ENCODE results near the gene PLA2G1B.

The PLA2G1B gene

GRCh38 chr12:120359128-120359527 is 31.5 kb upstream of the PLA2G1B start:
- H3K27ac ChIP-seq (ENCODE audit: low read depth in 2 of 2, low read length in 2 of 2), result no peak overlapping the region

GRCh38 chr12:120358412-120359100 is 31.0 kb upstream of the PLA2G1B start:
- no peak overlapping the region for H3K27ac ChIP-seq (ENCODE audit: low read depth in 2 of 2, low read length in 2 of 2)
- no peak overlapping the region for H3K4me3 ChIP-seq (ENCODE audit: low read length in 2 of 2)
- H3K27me3 ChIP-seq (ENCODE audit: control insufficient read depth in 2 of 2, insufficient read depth in 2 of 2, low read length in 2 of 2), result peaks cover 0 to 2% of the 10 kb centered on the region in 2 donors
- H3K9me3 ChIP-seq (ENCODE audit: control insufficient read depth in 2 of 2, low read length in 2 of 2), result no peaks in the 10 kb centered on the region
- peaks cover 0 to 4% of the 10 kb centered on the region in 2 donors for H3K4me1 ChIP-seq (ENCODE audit: control insufficient read depth in 2 of 2, insufficient read depth in 2 of 2, low read length in 2 of 2)
- H3K9ac ChIP-seq (ENCODE audit: low read depth in 1 of 2, low read length in 2 of 2), result no peak overlapping the region
- H3K36me3 ChIP-seq (ENCODE audit: control insufficient read depth in 2 of 2, insufficient read depth in 2 of 2, low read length in 2 of 2), result no peaks in the 10 kb centered on the region

More at GRCh38 chr12:120359128-120359527, 31.5 kb upstream of the PLA2G1B start:
- Histone ChIP-seq H3K9ac (ENCODE audit: low read depth in 1 of 2, low read length in 2 of 2) (no peak overlapping the region), H3K4me3 (ENCODE audit: low read length in 2 of 2) (no peak overlapping the region), H3K36me3 (ENCODE audit: control insufficient read depth in 2 of 2, insufficient read depth in 2 of 2, low read length in 2 of 2) (no peaks in the 10 kb centered on the region), H3K4me1 (ENCODE audit: control insufficient read depth in 2 of 2, insufficient read depth in 2 of 2, low read length in 2 of 2) (peaks cover 3 to 7% of the 10 kb centered on the region in 2 donors), H3K9me3 (ENCODE audit: control insufficient read depth in 2 of 2, low read length in 2 of 2) (no peaks in the 10 kb centered on the region), H3K27me3 (ENCODE audit: control insufficient read depth in 2 of 2, insufficient read depth in 2 of 2, low read length in 2 of 2) (peaks cover 0 to 2% of the 10 kb centered on the region in 2 donors)

- H3K4me1 ChIP-seq (ENCODE audit: control insufficient read depth in 2 of 2, insufficient read depth in 2 of 2, low read length in 2 of 2), result no peaks in the 10 kb centered on the region
- H3K9me3 ChIP-seq (ENCODE audit: control insufficient read depth in 2 of 2, low read length in 2 of 2), result no peaks in the 10 kb centered on the region
- H3K27ac ChIP-seq (ENCODE audit: low read depth in 2 of 2, low read length in 2 of 2), result no peak overlapping the region
- H3K9ac ChIP-seq (ENCODE audit: low read depth in 1 of 2, low read length in 2 of 2), result no peak overlapping the region
- no peaks in the 10 kb centered on the region for H3K36me3 ChIP-seq (ENCODE audit: control insufficient read depth in 2 of 2, insufficient read depth in 2 of 2, low read length in 2 of 2)
- no peak overlapping the region for H3K4me3 ChIP-seq (ENCODE audit: low read length in 2 of 2)
- no peaks in the 10 kb centered on the region for H3K27me3 ChIP-seq (ENCODE audit: control insufficient read depth in 2 of 2, insufficient read depth in 2 of 2, low read length in 2 of 2)
Measured at GRCh38 chr12:120357104-120357503, 29.5 kb upstream of the PLA2G1B start.

- no peak overlapping the region for H3K9ac ChIP-seq (ENCODE audit: low read depth in 1 of 2, low read length in 2 of 2)
- no peaks in the 10 kb centered on the region for H3K9me3 ChIP-seq (ENCODE audit: control insufficient read depth in 2 of 2, low read length in 2 of 2)
- no peaks in the 10 kb centered on the region for H3K36me3 ChIP-seq (ENCODE audit: control insufficient read depth in 2 of 2, insufficient read depth in 2 of 2, low read length in 2 of 2)
- no peaks in the 10 kb centered on the region for H3K4me1 ChIP-seq (ENCODE audit: control insufficient read depth in 2 of 2, insufficient read depth in 2 of 2, low read length in 2 of 2)
- H3K27ac ChIP-seq (ENCODE audit: low read depth in 2 of 2, low read length in 2 of 2), result no peak overlapping the region
- H3K27me3 ChIP-seq (ENCODE audit: control insufficient read depth in 2 of 2, insufficient read depth in 2 of 2, low read length in 2 of 2), result no peaks in the 10 kb centered on the region
- H3K4me3 ChIP-seq (ENCODE audit: low read length in 2 of 2), result no peak overlapping the region
Measured at GRCh38 chr12:120356567-120357030, 29.0 kb upstream of the PLA2G1B start.

- H3K36me3 ChIP-seq (ENCODE audit: control insufficient read depth in 2 of 2, insufficient read depth in 2 of 2, low read length in 2 of 2), result no peaks in the 10 kb centered on the region
- no peak overlapping the region for H3K4me3 ChIP-seq (ENCODE audit: low read length in 2 of 2)
- no peaks in the 10 kb centered on the region for H3K9me3 ChIP-seq (ENCODE audit: control insufficient read depth in 2 of 2, low read length in 2 of 2)
- H3K27me3 ChIP-seq (ENCODE audit: control insufficient read depth in 2 of 2, insufficient read depth in 2 of 2, low read length in 2 of 2), result no peaks in the 10 kb centered on the region
- H3K27ac ChIP-seq (ENCODE audit: low read depth in 2 of 2, low read length in 2 of 2), result no peak overlapping the region
- H3K9ac ChIP-seq (ENCODE audit: low read depth in 1 of 2, low read length in 2 of 2), result no peak overlapping the region
- peaks cover 2 to 5% of the 10 kb centered on the region in 2 donors for H3K4me1 ChIP-seq (ENCODE audit: control insufficient read depth in 2 of 2, insufficient read depth in 2 of 2, low read length in 2 of 2)
Measured at GRCh38 chr12:120353556-120354317, 26.2 kb upstream of the PLA2G1B start.

- Histone ChIP-seq H3K9ac (ENCODE audit: low read depth in 1 of 2, low read length in 2 of 2) (no peak overlapping the region), H3K36me3 (ENCODE audit: control insufficient read depth in 2 of 2, insufficient read depth in 2 of 2, low read length in 2 of 2) (no peaks in the 10 kb centered on the region), H3K27me3 (ENCODE audit: control insufficient read depth in 2 of 2, insufficient read depth in 2 of 2, low read length in 2 of 2) (no peaks in the 10 kb centered on the region), H3K4me3 (ENCODE audit: low read length in 2 of 2) (no peak overlapping the region), H3K4me1 (ENCODE audit: control insufficient read depth in 2 of 2, insufficient read depth in 2 of 2, low read length in 2 of 2) (peaks cover 2 to 5% of the 10 kb centered on the region in 2 donors), H3K27ac (ENCODE audit: low read depth in 2 of 2, low read length in 2 of 2) (no peak overlapping the region), H3K9me3 (ENCODE audit: control insufficient read depth in 2 of 2, low read length in 2 of 2) (no peaks in the 10 kb centered on the region)
Measured at GRCh38 chr12:120353136-120353535, 25.6 kb upstream of the PLA2G1B start.

GRCh38 chr12:120352117-120352516 is 24.5 kb upstream of the PLA2G1B start:
- Histone ChIP-seq H3K9me3 (ENCODE audit: control insufficient read depth in 2 of 2, low read length in 2 of 2) (no peaks in the 10 kb centered on the region), H3K4me1 (ENCODE audit: control insufficient read depth in 2 of 2, insufficient read depth in 2 of 2, low read length in 2 of 2) (peaks cover 2 to 5% of the 10 kb centered on the region in 2 donors), H3K27me3 (ENCODE audit: control insufficient read depth in 2 of 2, insufficient read depth in 2 of 2, low read length in 2 of 2) (no peaks in the 10 kb centered on the region), H3K9ac (ENCODE audit: low read depth in 1 of 2, low read length in 2 of 2) (no peak overlapping the region), H3K4me3 (ENCODE audit: low read length in 2 of 2) (no peak overlapping the region), H3K36me3 (ENCODE audit: control insufficient read depth in 2 of 2, insufficient read depth in 2 of 2, low read length in 2 of 2) (no peaks in the 10 kb centered on the region), H3K27ac (ENCODE audit: low read depth in 2 of 2, low read length in 2 of 2) (no peak overlapping the region)

- Histone ChIP-seq H3K4me1 (ENCODE audit: control insufficient read depth in 2 of 2, insufficient read depth in 2 of 2, low read length in 2 of 2) (peaks cover 2 to 5% of the 10 kb centered on the region in 2 donors), H3K27me3 (ENCODE audit: control insufficient read depth in 2 of 2, insufficient read depth in 2 of 2, low read length in 2 of 2) (no peaks in the 10 kb centered on the region), H3K9ac (ENCODE audit: low read depth in 1 of 2, low read length in 2 of 2) (no peak overlapping the region), H3K4me3 (ENCODE audit: low read length in 2 of 2) (no peak overlapping the region), H3K9me3 (ENCODE audit: control insufficient read depth in 2 of 2, low read length in 2 of 2) (no peaks in the 10 kb centered on the region), H3K36me3 (ENCODE audit: control insufficient read depth in 2 of 2, insufficient read depth in 2 of 2, low read length in 2 of 2) (no peaks in the 10 kb centered on the region), H3K27ac (ENCODE audit: low read depth in 2 of 2, low read length in 2 of 2) (no peak overlapping the region)
Measured at GRCh38 chr12:120350576-120351350, 23.2 kb upstream of the PLA2G1B start.

- Histone ChIP-seq H3K9me3 (ENCODE audit: control insufficient read depth in 2 of 2, low read length in 2 of 2) (no peaks in the 10 kb centered on the region), H3K4me1 (ENCODE audit: control insufficient read depth in 2 of 2, insufficient read depth in 2 of 2, low read length in 2 of 2) (peaks cover 2 to 5% of the 10 kb centered on the region in 2 donors), H3K36me3 (ENCODE audit: control insufficient read depth in 2 of 2, insufficient read depth in 2 of 2, low read length in 2 of 2) (no peaks in the 10 kb centered on the region), H3K4me3 (ENCODE audit: low read length in 2 of 2) (no peak overlapping the region), H3K9ac (ENCODE audit: low read depth in 1 of 2, low read length in 2 of 2) (no peak overlapping the region), H3K27me3 (ENCODE audit: control insufficient read depth in 2 of 2, insufficient read depth in 2 of 2, low read length in 2 of 2) (no peaks in the 10 kb centered on the region), H3K27ac (ENCODE audit: low read depth in 2 of 2, low read length in 2 of 2) (no peak overlapping the region)
Measured at GRCh38 chr12:120347766-120348165, 20.2 kb upstream of the PLA2G1B start.

GRCh38 chr12:120346681-120347080 is 19.1 kb upstream of the PLA2G1B start:
- Histone ChIP-seq H3K27me3 (ENCODE audit: control insufficient read depth in 2 of 2, insufficient read depth in 2 of 2, low read length in 2 of 2) (no peaks in the 10 kb centered on the region), H3K4me1 (ENCODE audit: control insufficient read depth in 2 of 2, insufficient read depth in 2 of 2, low read length in 2 of 2) (peaks cover 2 to 5% of the 10 kb centered on the region in 2 donors), H3K9ac (ENCODE audit: low read depth in 1 of 2, low read length in 2 of 2) (no peak overlapping the region), H3K4me3 (ENCODE audit: low read length in 2 of 2) (no peak overlapping the region), H3K27ac (ENCODE audit: low read depth in 2 of 2, low read length in 2 of 2) (no peak overlapping the region), H3K36me3 (ENCODE audit: control insufficient read depth in 2 of 2, insufficient read depth in 2 of 2, low read length in 2 of 2) (no peaks in the 10 kb centered on the region), H3K9me3 (ENCODE audit: control insufficient read depth in 2 of 2, low read length in 2 of 2) (no peaks in the 10 kb centered on the region)

Measured in mucosa of rectum (tissue), 2 donors.